DOHH2 (cell line): ENCODE results near the gene JARID2.
A peak's percentile ranks its signal among the peaks of the same experiment; 100 is the strongest.

Experiments used
- H3F3A ChIP-seq: fragments of 200-600 bp; sonication (generic), shearing (Covaris generic); 2 replicates; pipeline ENCODE4 v1.6.0; 2016; ENCODE audit warnings: antibody characterized with exemption, mild to moderate bottlenecking; ENCODE audit not compliant: control insufficient read depth, insufficient read depth
- H3K27ac ChIP-seq: fragments of 200-600 bp; sonication (generic); 2 replicates; pipeline ENCODE4 v1.5.1; 2014; ENCODE audit warnings: low read depth, mild to moderate bottlenecking, low read length, moderate library complexity
- H3K27me3 ChIP-seq: fragments of 200-600 bp; sonication (generic); 2 replicates; pipeline ENCODE4 v1.6.1; 2014; ENCODE audit warnings: mild to moderate bottlenecking, low read length, mixed read lengths; ENCODE audit not compliant: control insufficient read depth
- H3K36me3 ChIP-seq: fragments of 200-600 bp; sonication (generic); 2 replicates; pipeline ENCODE4 v1.6.1; 2014; ENCODE audit warnings: mild to moderate bottlenecking, low read length, moderate library complexity, mixed read lengths; ENCODE audit not compliant: control insufficient read depth
- H3K4me1 ChIP-seq: fragments of 200-600 bp; sonication (generic); 2 replicates; pipeline ENCODE4 v1.6.1; 2014; ENCODE audit warnings: mild to moderate bottlenecking, low read length, mixed read lengths; ENCODE audit not compliant: control insufficient read depth
- H3K4me2 ChIP-seq: fragments of 200-600 bp; sonication (generic); 2 replicates; pipeline ENCODE4 v1.6.0; 2014; ENCODE audit warnings: mild to moderate bottlenecking, low read length, moderate library complexity
- H3K4me3 ChIP-seq: fragments of 200-600 bp; sonication (generic); 2 replicates; pipeline ENCODE4 v1.5.1; 2014; ENCODE audit warnings: mild to moderate bottlenecking, low read length, mixed read lengths
- H3K79me2 ChIP-seq: fragments of 200-600 bp; sonication (generic); 2 replicates; pipeline ENCODE4 v1.6.1; 2014; ENCODE audit warnings: mild to moderate bottlenecking, low read length, mixed read lengths; ENCODE audit not compliant: control insufficient read depth
- H3K9me2 ChIP-seq: fragments of 200-600 bp; sonication (generic); replicated peaks from 2 replicates; pipeline ENCODE4 v1.6.1; 2014; ENCODE audit warnings: mild to moderate bottlenecking, low read length, mixed read lengths; ENCODE audit not compliant: control insufficient read depth
- H3K9me3 ChIP-seq: fragments of 200-600 bp; sonication (generic); 2 replicates; pipeline ENCODE4 v1.6.1; 2014; ENCODE audit warnings: antibody characterized with exemption, low read length, mixed read lengths; ENCODE audit not compliant: control insufficient read depth, insufficient read depth
- H4K20me1 ChIP-seq: fragments of 200-600 bp; sonication (generic); 2 replicates; pipeline ENCODE4 v1.6.0; 2014; ENCODE audit warnings: low read depth, mild to moderate bottlenecking, antibody characterized with exemption, low read length, moderate library complexity; ENCODE audit not compliant: control insufficient read depth, insufficient read depth
- CTCF ChIP-seq: fragments of 200-600 bp; sonication (generic); IDR thresholded peaks from one replicate; pipeline ENCODE4 v1.5.1; 2014; ENCODE audit warnings: antibody characterized with exemption, mild to moderate bottlenecking, low read depth, low read length; ENCODE audit not compliant: poor library complexity, severe bottlenecking
- EZH2phosphoT487 ChIP-seq: fragments of 200-600 bp; sonication (generic); IDR thresholded peaks from 2 replicates; pipeline ENCODE4 v1.6.1; 2017; ENCODE audit warnings: borderline replicate concordance, mild to moderate bottlenecking, antibody characterized with exemption, low read length, moderate library complexity, mixed read lengths

The JARID2 gene

GRCh38 chr6:15242937-15243614 lies 2.8 kb upstream of the JARID2 start:
- H3K9me2 ChIP-seq = no peaks in the 10 kb centered on the region
- TF ChIP-seq CTCF (no peak), EZH2phosphoT487 (no peak)
- no peak overlapping the region for H3K4me3 ChIP-seq
- no peaks in the 10 kb centered on the region for H3K27me3 ChIP-seq
- H3K4me1 ChIP-seq = peaks cover 33% of the 10 kb centered on the region
- H4K20me1 ChIP-seq = no peaks in the 10 kb centered on the region
- 0 out of 2 replicates have a peak, but pooled peaks cover 5% of the 10 kb centered on the region for H3F3A ChIP-seq
- no peak overlapping the region for H3K27ac ChIP-seq
- peaks cover 15% of the 10 kb centered on the region for H3K79me2 ChIP-seq
- H3K4me2 ChIP-seq = no peak overlapping the region
- H3K36me3 ChIP-seq = no peaks in the 10 kb centered on the region
- H3K9me3 ChIP-seq = no peaks in the 10 kb centered on the region

GRCh38 chr6:15243910-15244619 lies 1.8 kb upstream of the JARID2 start:
- Histone ChIP-seq H3K9me3 (no peaks in the 10 kb centered on the region), H3K4me2 (peak overlapping the region; percentile 82), H3K79me2 (peaks cover 18% of the 10 kb centered on the region), H3K4me1 (peaks cover 35% of the 10 kb centered on the region), H3K27me3 (no peaks in the 10 kb centered on the region), H3K9me2 (no peaks in the 10 kb centered on the region), H3F3A (0 out of 2 replicates have a peak, but pooled peaks cover 8% of the 10 kb centered on the region), H3K27ac (no peak overlapping the region), H3K4me3 (peak overlapping the region; percentile 76), H3K36me3 (no peaks in the 10 kb centered on the region), H4K20me1 (no peaks in the 10 kb centered on the region)
- no peak for TF ChIP-seq CTCF
- no peak for TF ChIP-seq EZH2phosphoT487

- Histone ChIP-seq H3K9me3 (no peaks in the 10 kb centered on the region), H3F3A (peaks cover 14% of the 10 kb centered on the region; the same call in 1 of the 2 replicates), H3K4me3 (peak overlapping the region; percentile 76), H3K79me2 (peaks cover 25% of the 10 kb centered on the region), H3K27me3 (no peaks in the 10 kb centered on the region), H3K27ac (no peak overlapping the region), H3K4me1 (peaks cover 35% of the 10 kb centered on the region), H3K4me2 (peak overlapping the region; percentile 82), H3K9me2 (no peaks in the 10 kb centered on the region), H4K20me1 (no peaks in the 10 kb centered on the region), H3K36me3 (no peaks in the 10 kb centered on the region)
- TF ChIP-seq EZH2phosphoT487 = no peak
- no peak for TF ChIP-seq CTCF
These were observed 1.1 kb upstream of the JARID2 start for GRCh38 chr6:15244620-15245360.
